ENCODE data around the gene KCND3.

GRCh38 chr1:111822138-111822537 is 167.3 kb downstream of the KCND3 start:
- TF ChIP-seq, protein P1, sequence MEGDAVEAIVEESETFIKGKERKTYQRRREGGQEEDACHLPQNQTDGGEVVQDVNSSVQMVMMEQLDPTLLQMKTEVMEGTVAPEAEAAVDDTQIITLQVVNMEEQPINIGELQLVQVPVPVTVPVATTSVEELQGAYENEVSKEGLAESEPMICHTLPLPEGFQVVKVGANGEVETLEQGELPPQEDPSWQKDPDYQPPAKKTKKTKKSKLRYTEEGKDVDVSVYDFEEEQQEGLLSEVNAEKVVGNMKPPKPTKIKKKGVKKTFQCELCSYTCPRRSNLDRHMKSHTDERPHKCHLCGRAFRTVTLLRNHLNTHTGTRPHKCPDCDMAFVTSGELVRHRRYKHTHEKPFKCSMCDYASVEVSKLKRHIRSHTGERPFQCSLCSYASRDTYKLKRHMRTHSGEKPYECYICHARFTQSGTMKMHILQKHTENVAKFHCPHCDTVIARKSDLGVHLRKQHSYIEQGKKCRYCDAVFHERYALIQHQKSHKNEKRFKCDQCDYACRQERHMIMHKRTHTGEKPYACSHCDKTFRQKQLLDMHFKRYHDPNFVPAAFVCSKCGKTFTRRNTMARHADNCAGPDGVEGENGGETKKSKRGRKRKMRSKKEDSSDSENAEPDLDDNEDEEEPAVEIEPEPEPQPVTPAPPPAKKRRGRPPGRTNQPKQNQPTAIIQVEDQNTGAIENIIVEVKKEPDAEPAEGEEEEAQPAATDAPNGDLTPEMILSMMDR (conservative IDR thresholded peaks at IDR 0.05): no peak
- no peak for TF ChIP-seq EZH2 (IDR thresholded peaks at IDR 0.05; ENCODE audit: low read depth)

Data from PC-9 (cell line).